CD4-positive, alpha-beta T cell treated with Interleukin-17A for 4 hours (primary cell): ENCODE data around the gene OPCML.

Experiments used
- DNase-seq: peaks from one replicate; pipeline ENCODE4 v3.0.0-alpha.2; 2020; ENCODE audit warnings: mixed read lengths

The OPCML gene

DNA sequence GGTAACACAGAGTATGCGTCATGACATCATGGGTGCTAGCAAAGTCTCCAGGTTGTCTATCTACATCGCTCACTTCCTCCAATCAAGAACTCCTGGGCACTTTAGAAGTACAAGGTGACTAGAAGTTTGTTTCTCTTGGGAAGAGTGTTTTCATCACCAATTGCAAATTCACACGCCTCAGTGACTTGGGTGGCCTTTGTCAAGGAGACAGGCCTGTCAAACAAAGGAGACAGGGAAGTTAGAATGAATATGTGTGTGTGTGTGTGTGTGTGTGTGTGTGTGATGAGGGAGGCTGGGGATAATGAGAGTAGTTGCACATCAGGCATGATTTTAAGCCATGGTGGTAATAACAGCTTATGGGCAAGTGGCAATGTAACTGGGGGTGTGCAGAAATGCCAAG lies 953.2 kb downstream of the OPCML start:
- DNase-seq = no peak

GRCh38 chr11:132578580-132578979 lies 953.7 kb downstream of the OPCML start:
- no peak for DNase-seq

DNA sequence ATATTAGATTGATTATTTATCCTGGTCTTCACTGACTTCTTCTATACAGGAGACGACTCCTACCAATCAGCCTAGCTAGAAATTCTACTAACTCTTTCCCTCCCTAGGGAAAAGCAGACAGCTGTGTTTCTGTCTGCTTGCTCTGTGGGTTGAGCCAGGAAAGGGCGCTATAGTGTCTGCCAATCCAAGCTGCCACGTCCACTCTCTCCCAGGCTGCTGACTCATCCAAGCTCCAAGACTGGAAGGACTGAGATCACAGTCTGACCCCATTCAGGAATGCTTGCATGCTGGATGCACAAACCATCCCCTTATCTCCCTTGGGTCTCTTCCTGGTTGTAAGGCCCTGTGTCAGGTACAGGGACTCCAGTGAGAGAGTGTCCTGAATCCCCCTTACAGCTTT lies 955.6 kb downstream of the OPCML start:
- no peak for DNase-seq

GRCh38 chr11:132564091-132564885 lies 968.0 kb downstream of the OPCML start:
- DNase-seq = no peak

- DNase-seq = no peak
Observed at GRCh38 chr11:132563050-132563449, 969.3 kb downstream of the OPCML start.

GRCh38 chr11:132561937-132562336 lies 970.4 kb downstream of the OPCML start:
- no peak for DNase-seq

GRCh38 chr11:132559331-132560036 lies 972.8 kb downstream of the OPCML start:
- DNase-seq = no peak

DNA sequence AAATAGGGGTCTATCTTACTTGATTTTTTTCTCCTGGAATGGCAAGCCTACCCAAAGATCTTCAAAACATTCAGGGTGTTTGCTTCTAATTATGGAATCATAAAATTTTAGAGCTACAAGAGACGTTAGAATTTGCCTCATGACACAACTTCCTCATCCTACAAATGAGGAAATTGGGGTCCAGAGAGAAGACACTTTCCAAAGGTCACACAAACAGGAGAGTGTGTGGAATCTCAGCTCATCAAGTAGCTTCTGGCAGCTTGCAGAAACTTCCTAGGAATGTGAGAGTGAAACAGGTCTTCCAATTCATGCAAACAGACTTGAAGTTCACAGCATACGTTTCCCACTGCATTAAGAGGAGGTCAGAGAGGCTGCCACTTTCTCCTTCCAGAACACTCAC lies 976.0 kb downstream of the OPCML start:
- no peak for DNase-seq

- no peak for DNase-seq
Observed at GRCh38 chr11:132555617-132556016, 976.7 kb downstream of the OPCML start.

- DNase-seq = no peak
Observed at GRCh38 chr11:132551016-132551415, 981.3 kb downstream of the OPCML start.

DNA sequence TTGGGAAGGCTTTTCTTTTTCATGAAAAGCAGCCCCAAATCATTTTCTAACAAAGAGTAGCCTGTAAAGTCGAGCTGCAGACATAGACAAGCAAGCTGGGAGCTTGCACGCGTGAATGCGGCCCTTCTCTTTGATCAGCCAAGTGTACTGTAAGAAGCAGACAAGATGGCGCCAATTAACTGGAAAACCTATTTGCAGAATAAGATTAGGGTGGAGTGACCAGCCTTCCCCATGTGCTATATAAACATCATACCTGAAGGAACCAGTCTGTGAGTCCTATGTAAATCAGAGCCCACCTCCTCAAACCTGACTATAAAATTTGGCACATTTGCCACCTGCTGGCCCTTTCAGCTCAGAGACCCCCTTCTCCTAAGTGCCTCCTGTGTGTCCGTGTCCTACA lies 982.7 kb downstream of the OPCML start:
- no peak for DNase-seq

GRCh38 chr11:132549001-132549400 lies 983.3 kb downstream of the OPCML start:
- DNase-seq = no peak

- DNase-seq = no peak
Observed at GRCh38 chr11:132544007-132544406, 988.3 kb downstream of the OPCML start.

DNA sequence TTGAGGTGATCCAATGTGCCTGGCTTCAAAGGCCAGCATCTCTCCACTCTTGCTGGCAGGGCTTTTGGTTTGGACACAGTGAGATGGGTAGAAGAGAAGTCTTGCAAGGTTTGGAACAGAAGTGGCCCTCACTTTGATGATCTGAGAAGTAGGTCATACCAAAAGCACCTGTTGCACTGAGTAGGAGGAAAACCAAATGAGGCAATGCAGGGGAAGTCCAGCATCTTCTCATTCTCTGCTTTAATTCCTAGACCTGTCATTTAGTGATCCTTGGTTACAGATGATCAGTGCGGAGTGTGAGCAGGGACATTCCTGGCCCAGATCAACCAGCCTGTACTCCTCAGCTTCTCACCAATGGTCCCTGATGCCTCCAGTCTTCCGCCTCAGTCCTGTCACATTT lies 990.5 kb downstream of the OPCML start:
- DNase-seq = no peak

- DNase-seq = no peak
Observed at GRCh38 chr11:132540581-132540980, 991.7 kb downstream of the OPCML start.

- DNase-seq = no peak
Observed at GRCh38 chr11:132539590-132540368, 992.5 kb downstream of the OPCML start.

DNA sequence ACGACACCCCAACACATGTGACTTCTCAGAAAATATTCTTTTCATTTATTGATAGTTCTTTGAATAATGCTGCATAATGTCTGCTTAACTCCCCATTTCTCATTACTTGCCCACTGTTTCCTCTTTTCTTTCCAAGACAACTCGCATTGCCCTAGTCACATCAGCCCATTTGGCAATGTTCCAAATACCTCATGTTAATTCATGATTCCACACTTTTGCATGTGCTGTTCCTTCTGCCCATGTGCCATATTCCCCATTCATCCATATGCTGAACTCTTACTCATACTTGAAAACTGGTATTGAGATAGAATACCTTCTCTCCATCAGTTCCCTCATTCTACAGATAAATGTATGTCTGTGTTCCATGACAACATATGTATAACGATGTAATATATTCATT lies 993.7 kb downstream of the OPCML start:
- DNase-seq = no peak

- no peak for DNase-seq
Observed at GRCh38 chr11:132535830-132536229, 996.5 kb downstream of the OPCML start.

- DNase-seq = no peak
Observed at GRCh38 chr11:132531921-132532320, 1000.4 kb downstream of the OPCML start.

DNA sequence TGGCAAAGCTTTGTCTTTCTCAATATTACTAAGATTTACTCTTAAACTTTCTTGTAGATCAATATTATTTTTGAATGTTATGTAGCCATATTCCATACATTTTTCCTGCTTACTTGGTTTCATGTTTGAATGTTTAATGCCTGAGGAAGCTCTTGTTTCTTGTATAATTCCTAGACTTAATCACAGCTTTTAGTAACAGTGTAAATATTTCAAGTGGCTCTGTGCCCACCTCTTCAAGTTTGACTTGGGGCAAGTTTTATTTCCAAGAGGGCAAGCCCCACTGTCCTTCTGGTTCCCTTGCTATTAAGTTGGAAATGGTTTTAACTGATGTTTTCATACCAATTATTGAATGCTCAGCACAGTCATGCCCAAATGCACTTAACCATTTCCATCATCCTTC lies 1004.1 kb downstream of the OPCML start:
- DNase-seq = no peak

GRCh38 chr11:132523929-132524328 lies 1008.4 kb downstream of the OPCML start:
- DNase-seq = no peak

GRCh38 chr11:132520199-132520598 lies 1012.1 kb downstream of the OPCML start:
- no peak for DNase-seq

DNA sequence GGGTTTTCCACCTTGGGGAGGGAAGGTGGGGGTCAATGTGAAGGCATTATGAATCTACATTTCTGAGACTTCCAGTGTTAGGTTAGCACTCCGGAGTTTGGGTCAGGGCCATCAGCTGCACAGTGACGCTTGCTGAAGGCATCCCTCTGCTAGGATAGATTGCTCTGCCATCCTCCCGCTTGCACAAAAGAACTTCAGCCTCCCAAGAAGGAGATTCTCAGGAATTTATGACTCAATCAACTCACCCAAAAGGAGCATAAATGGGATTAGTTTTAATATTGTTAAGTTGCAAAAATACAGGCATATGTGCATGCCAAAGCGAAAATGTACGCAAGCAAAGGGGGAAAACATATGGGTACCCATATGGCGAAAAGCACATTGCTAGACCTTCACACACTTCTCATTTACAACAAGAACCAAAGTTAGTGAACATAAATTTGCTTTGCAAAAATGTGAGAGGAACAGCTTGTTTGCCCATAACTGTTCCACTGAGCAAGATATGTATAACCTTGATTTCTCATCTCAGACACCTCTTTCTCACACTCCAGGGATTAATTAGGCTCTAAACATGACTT lies 1013.0 kb downstream of the OPCML start:
- no peak for DNase-seq
